ENCODE measurements around the gene GADD45A.

GADD45A gene

DNA sequence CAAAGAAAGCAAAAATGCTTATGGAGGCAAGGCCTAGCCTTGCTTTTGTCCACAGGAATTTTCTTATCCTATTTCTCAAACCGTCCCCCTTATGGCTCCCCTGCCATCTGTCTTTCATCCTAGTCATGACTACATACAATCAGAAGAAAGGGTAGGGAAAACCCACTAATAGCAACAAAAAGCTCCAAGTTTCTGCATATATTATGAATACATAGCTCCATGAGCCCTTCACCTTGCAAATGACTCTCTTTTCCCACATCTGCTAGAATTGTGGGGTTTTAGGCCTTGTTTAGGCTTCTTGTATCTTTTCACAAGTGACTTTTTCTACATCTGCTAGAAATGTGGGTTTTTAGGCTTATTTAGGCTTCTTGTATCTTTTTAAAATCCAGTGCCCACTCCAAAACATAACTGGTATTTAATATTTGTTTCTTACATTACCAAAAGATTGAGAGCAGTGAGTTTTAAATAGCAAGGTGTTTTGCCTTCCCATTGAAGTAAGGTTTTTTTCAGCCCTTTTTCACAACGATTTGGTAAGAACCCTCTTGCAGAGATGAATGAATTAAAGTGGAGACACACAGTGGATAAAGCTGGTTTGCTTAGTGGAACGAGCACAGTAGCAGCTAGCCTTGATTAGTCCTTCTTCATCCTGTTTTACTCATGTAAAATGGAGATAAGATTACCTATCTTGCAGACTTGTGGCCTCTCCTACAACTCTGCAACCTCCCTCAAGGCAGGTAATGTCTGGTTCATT is 4.4 kb downstream of the GADD45A start:
- no peak for DNase-seq (ENCODE audit: low read depth in 3 of 3)

DNA sequence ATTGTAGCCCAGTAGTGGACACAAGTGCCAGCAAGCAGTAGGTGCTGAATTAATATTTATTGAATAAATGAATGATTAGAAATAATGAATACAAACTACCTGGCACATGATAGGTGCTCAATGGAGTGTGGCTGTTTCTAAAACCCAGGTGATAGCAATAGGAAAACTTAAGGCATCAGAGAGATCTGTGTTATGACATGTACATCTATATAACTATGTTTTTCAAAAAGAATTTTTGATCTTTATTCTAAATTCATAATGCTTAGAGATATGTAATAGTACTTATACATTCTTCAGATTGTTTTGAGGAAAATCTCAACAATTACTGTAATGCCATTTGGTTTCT is 5.0 kb downstream of the GADD45A start:
- no peak for DNase-seq (ENCODE audit: low read depth in 3 of 3)

DNA sequence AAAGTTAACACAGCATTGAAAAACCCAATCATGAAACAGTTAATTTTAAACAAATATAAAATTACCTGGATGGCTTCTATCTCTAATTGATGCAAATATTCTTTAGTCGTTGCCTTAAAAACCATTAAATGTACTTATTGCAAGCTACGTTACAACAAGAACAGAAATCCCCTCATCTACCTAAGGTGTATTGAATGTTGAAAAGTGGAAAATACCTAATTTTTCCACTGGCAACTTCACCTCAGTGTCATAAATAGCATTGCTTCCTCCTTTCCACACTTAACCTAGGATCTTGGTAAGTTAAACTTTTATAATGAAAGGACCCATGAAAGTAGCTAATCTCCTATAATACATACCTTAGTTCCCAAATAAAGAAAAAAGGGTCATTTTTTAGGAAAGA is 5.4 kb downstream of the GADD45A start:
- DNase-seq (ENCODE audit: low read depth in 3 of 3): no peak

DNA sequence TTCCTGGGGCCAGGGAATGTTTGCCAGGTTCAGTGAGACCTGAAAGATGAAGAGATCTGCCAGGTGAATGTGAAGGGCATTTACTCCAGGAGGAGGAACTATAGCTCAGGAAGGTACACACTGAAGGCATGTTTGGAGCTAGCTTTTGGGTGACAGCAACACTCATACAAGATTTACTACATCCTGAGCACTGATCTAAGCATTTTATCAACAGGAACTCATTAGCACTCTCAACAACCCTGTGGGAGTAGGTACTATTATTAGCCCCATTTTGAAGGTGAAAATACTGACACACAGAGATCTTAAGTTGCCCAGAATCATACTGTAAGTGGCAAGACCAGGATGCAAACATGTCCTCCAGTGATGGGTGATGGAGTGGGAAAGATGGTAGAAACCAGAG is 6.7 kb downstream of the GADD45A start:
- DNase-seq (ENCODE audit: low read depth in 3 of 3): no peak

DNA sequence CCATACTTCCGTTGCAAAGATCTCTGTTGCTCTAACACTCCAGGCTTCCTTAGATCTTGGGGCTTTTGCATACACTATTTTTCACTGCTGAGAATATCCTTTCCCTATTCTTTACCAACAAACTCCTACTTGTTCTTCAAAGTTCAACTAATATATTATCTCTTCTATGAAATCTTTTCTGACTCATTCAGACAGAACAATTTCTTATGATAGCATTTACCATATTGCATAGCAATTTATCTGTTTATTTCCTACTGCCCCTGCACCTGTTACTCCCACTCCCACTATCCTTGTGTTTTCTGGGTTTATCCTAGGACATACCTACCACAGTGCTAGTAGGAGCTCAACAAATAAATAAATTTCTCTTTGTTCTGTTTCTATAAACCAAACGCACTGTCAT is 11.0 kb downstream of the GADD45A start:
- no peak for DNase-seq (ENCODE audit: low read depth in 3 of 3)

DNA sequence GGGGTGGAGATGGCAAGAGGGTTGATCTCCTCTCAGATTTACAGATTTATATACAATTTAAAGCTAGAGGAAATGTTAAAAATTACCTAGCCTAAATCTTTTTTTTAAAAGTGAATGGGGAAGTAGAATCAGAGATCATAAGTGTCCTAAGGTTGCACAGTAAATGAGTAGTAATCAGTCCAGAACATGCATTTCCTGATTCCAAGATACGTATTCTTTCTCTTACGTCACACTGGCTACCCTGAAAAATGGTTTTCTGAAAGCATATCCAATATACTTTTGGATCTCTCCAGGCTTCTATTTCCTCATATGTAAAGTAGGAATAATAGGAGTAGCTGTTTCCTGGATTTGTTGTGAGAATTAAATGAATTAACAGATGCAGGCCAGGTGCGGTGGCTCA is 11.7 kb downstream of the GADD45A start:
- no peak for DNase-seq (ENCODE audit: low read depth in 3 of 3)

DNA sequence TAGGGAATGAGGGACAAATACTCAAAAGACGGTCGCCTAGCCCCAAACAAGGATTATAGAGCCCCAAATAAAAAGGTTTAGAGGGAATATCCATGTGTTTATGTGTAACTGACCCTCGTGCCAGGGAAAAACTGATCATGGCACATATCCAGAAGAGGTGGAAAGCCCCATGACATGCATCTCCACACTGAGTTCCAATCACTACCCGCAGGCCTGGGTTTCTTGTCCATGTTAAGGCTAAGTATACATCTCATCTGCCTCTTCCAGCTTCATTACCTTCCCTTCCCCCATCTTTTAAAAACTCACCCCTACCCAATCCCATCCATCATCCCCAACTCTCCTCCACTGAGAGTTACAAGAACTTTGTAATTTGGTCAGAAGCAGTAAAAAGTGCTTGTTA is 15.2 kb downstream of the GADD45A start:
- DNase-seq (ENCODE audit: low read depth in 3 of 3): no peak

DNA sequence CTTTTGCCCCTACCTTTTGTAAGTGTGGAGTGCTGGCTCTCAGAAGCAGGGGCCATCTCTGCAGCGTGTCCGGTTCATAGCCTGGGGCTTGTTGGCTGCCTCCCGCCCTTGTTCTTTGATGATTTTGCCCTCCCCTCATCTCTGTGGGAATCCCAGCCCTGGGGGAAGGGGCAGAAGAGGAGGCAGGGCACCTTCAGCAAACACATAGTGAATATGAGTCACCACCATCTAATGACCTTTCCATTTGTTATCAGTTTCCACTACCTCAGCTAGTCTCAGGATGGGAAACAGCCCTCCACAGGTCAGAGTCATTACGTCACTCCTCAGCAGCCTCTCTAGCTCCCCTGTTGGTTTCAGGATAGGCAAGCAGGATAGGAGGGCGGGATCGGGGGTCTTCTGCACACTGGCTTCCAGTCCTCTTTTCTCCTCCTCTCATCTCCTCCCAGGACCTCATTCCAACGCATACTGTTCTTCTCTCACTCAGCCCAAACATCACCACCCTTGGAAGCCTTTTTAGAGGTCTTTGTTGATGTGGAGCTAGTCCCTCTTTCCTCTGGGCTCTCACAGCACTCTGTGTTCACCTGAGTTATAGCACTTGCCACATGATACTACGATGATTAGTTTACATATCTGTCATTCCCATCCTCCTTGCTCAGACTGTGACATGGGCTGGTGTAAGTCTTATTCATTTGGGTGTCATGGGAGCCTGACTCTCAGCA is 15.8 kb downstream of the GADD45A start:
- DNase-seq (ENCODE audit: low read depth in 3 of 3): peak in 1 of 3 experiments; percentile 9

DNA sequence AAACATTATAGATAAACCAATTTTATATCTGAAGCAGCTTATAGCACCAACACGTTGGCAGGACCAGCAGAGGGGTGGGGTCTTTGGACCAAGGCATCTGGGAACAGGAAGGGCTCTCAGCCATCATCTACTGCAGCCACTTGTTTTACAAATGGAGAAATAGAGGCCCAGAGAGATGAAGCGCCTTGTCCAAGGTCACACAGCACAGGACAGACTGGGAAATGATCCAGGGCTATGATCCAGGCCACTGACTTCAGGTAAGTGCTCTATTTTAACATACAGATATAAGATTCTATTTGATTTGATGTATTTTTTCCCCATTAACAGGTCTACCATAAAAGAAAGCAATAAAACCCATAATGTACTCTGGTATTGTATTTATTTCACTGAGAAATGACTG is 16.9 kb downstream of the GADD45A start:
- no peak for DNase-seq (ENCODE audit: low read depth in 3 of 3)

DNA sequence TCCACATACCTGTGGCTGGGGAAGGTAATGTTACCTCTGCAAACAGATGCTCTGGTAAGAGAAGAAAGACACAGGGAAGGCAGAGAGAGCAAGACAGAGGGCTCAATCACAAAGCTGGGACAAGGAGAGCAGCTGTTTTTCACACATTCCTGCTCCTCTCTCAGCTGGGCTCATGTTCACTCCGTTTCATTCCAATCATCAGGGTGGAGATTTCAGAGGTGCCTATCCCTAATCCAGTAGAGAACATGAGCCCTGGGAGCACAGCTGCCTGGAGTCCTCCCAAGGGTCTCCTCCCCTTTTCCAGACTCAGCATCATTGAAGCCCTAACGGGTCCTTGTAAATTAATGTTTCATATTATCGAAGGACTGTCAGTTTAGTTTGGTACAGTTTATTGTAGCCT is 19.4 kb downstream of the GADD45A start:
- DNase-seq (ENCODE audit: low read depth in 3 of 3): no peak

DNA sequence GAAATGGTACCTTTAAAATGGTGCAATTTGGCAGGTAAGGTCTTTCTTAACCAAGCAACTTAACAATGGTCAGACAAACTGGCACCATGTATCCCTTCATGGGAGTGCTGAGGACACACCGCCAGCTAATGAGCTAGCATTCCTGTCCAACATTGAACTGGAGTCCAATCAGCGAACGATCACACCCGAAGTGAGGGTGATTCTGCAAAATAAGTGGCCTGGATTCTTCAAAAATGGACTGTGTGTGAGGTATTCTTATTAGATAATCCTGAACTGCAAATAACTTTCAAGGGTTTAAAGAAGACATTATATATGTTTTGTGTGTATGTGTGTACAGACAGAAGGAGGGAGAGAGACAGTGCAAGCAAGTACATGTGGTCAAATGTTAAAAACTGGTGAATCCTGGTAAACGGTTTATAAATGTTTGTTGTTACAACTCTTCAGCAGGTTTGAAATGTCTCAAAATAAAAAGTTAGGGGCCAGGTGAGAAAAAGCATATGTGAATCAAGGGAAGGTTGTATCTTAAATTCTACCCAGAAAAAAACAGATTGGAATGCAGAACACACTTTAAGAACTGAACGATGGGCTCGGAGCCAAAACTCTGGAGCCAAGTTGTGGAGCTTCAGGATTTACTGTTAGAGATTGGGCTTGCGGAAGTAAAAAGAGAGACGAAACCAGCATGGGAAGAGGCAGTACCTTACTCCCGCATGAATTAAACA is 20.9 kb downstream of the GADD45A start:
- no peak for DNase-seq (ENCODE audit: low read depth in 3 of 3)

DNA sequence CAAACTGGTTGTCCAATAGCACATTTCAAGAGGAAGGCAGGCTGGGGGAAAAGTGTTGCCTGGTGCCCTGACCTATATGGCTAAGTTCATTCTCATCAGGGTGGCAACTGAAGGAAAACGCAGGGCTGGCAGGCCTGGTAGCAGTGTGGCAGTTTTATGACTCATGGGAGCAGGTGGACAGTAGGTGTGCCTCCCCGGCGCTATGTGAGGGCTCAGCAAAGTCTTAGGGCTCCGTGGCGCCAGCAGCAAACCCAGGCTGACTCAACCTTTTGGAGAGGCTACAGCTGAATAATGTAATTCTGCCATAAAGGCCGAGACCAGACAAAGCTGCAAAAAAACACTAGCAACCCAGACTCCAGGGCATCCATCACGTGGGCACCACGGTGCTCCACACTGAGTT is 23.6 kb downstream of the GADD45A start:
- no peak for DNase-seq (ENCODE audit: low read depth in 3 of 3)

DNA sequence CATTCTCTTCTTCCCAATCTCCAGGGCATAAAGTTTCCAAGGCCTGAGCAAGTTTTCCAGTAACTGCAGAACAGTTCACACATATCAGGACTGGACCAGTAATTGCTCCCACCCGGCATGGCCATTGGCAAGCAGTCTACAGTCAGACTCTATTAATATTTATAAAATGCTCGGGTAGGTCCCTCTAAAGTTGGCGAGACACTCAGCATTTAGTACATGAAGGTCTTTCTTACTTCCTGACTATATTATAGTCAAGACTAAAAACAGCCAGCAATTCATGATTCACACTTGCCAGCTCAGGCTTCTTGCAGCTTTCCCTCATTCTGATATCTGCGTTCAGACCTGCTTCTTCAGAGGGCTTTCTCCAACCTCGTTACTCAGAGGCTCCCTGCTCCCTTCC is 25.4 kb downstream of the GADD45A start:
- no peak for DNase-seq (ENCODE audit: low read depth in 3 of 3)

DNA sequence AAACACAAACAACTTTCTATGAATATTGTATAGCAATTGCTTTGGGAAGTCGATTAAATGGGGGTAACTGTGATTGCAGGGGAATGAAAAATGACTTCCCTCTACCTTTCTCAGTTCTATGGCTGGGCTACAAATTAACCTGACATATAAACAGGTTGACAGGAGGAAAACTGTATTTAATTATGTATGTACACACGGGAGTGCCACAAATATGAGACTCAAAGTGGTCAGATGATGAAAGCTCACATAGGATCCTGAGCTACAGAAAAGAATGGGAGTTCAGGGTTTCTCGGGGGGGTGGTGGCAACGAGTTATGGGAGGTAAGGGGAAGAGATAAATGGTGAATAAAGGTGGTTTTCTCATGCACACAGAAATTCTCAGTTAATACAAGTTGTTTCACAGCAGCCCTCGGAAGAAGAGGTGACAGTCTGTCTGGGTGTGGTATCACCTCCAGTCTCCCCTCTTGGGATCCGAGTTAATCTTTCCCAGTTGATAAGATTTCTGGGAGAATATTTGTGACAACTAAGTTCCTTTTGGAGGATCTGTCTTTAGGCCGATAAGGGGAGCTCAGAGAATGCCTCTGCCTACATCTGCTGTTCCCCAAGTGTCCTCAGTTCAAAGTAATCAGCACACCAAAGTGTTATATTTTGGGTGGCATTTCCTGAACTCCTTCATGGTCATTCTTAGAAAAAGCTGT is 26.3 kb downstream of the GADD45A start:
- no peak for DNase-seq (ENCODE audit: low read depth in 3 of 3)

DNA sequence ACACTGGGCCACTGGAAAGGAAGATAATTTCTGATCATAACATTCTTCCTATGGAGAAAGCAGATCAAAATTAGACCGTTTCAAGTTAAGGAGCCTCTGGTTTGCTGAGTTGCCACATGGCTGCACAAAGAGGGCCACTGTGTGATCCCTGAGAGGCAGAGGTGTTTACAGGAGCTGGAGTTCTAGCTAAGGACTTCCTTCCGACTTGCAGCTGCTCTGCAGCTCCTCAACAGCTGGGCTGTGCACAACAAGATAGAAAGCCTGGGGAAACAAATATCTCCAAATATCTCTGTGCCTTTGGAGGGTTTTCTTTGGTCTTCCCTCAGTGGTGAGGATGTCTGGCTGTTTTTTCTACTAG is 26.8 kb downstream of the GADD45A start:
- DNase-seq (ENCODE audit: low read depth in 3 of 3): no peak

DNA sequence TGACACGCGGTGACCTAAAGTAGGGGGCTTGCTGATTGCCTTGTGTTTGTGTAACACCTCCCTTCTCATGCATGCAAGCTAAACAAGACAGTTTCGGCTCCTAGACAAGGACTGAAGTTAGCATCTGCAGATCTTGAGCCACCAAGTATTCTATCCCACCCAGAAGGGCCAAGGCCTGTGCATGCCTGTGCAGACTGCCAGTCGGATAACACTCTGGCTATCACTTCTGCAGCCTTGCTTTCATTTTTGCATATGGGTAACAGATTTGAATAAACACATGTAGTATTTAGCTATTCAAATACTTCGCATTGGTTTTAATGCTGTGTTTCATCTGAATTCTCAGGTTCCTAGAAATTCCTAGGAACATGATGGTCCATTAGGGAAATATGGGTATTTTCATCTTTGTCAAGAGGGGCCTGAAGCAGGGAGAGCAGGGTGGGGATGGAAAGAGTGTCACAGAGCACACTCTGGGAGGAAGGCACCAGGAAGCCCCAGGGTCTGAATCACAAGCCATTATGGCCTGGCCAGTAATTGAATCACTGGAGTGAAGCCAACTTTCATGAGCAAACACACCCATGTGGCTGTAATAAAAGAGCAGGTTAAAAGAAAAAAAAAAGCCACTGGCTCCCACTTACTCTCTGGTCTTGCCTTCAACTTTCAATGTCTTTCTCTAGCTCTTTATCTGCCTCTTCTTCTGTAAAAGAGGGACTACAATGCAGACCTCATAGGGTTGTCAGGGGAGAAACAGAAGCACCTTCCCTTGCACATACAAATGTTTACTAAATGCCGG is 28.3 kb downstream of the GADD45A start:
- no peak for DNase-seq (ENCODE audit: low read depth in 3 of 3)

DNA sequence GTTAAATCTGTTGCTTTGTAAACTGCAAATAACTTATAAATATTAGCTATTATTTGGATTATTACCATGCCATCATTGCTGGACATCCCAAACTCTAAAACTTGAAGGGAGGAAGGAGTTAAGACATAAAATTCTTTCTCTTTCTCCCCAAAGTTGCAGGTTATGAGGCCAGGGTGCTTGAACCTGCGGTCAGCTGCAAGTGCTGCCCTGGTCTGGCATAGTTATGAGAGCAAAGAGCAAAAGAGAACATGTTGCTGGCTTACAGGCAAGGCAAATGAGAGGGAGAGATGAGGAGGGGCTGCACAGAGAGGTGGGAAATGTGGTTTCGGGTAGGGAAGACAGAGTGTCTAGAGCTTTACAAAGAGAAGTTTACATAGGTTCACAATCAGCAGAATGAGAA is 30.8 kb downstream of the GADD45A start:
- DNase-seq (ENCODE audit: low read depth in 3 of 3): no peak

DNA sequence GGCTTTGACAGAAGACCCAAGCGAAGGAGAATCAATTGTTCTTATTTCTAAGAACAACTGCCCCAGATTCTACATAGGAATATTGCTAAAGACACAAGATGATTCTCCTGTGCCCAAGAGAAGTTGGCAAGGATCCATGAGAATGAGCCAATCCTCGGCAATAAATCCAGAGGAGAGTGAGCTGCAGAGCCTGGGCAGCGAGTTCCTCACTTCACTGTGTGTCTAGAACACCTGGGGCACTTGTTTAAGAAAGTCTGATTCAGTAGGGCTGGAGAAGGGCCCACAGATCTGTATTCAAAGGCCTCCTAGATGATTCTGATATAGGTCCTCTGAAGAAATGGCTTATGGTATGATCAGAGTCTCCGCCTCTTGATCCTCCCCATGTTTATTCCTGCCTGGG is 31.8 kb downstream of the GADD45A start:
- DNase-seq (ENCODE audit: low read depth in 3 of 3): no peak

DNA sequence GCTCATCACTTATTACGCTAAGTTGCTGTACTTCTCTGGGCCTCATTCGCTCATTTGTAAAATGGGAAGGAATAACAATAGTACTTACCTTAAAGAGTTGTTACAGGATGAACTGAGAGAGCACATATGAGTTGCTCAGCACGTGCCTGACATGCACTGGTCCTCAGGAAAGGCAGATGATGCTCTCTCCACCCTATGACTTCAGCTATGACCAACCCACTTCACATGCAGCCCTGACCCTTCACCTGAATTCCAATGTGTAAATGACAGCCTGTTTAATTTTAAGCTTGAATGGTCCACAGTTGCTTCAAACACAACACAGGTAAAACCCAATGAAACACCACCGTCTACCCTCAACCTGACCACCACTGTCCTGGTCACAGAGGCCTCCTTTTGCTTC is 32.9 kb downstream of the GADD45A start:
- DNase-seq (ENCODE audit: low read depth in 3 of 3): no peak

DNA sequence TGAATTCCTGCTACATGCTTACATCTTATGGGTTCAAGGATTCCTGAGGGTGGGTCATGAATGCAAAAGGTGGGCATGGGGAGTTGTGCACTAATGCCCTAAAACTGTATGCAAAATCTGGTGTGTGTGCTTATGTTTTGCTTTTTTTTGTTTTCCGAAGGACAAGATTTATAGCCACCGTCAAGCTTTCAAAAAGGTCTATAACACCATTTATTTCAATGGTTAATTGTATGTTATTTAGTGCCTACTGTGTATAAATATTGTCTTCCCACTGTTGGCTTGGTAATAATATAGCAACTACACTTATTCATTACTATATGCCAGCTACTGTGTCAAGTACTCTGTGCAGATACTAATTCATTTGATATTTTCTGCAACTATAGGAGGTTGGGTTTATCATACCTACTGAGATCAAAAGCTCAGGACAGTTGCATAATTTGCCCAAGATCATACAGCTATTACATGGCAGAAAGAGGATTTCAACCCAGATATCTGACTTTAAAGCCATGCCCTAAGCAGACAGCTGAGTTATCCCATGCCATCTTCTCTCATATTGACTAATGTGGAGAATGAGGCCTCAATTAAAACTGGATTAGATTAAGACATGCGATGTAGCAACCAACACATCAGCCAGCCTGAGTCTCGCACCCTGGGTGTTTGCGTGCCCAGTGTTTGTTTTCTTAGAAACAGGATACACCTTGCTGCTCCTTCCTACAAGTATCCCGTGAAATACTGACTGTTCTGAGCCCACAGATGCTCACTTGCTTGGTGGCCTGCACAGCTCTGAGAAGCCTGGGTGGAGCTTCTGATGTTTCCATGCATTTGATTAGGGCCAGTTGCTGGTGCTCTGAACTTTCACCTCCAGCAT is 34.6 kb downstream of the GADD45A start:
- DNase-seq (ENCODE audit: low read depth in 3 of 3): no peak

DNA sequence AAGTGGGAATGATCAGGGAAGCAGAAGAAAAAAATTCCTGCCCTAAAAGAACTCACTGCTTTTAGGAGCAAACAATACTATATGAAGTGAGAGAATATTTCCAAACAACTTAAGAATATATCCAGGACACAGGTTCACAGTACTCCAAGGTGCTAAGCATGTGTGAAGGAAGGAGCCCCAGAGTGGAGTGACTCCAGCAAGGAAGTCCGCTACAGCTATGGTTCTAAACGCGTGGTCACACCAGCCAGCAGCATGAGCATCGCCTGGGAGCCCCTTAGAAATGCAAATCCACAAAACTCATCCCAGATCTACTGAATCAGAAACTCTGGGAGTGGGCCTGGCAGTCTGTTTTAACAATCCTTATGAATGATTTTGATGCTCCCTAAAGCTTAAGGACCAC is 36.1 kb downstream of the GADD45A start:
- no peak for DNase-seq (ENCODE audit: low read depth in 3 of 3)

Measured in stimulated activated CD4-positive, alpha-beta T cell treated with anti-CD3 and anti-CD28 coated beads, TNF-alpha, amount 100 ng/mL, for 24 hours (primary cell).